GM18507 (cell line): ENCODE data around the gene ESYT1.
"Not testable (repeated sequence)": the region's sequence is repeated elsewhere in the genome, so short reads cannot be mapped to it uniquely, and the experiment has no call there.

Experiments used
- DNase-seq: peaks from one replicate; pipeline ENCODE4 v3.0.0; 2011; ENCODE audit warnings: low read depth; ENCODE audit not compliant: insufficient read length; ENCODE audit errors: extremely low spot score
- FAIRE-seq: peaks from 2 replicates; lab custom pipeline; 2011; peaks lifted over from hg19 to GRCh38; lab: Jason Lieb, UNC

The ESYT1 gene

GRCh38 chr12:56102683-56103065 is 25.4 kb upstream of the ESYT1 start:
- DNase-seq (no peak), FAIRE-seq (no peak)

- FAIRE-seq = no peak
Measured at GRCh38 chr12:56103066-56103711, 24.9 kb upstream of the ESYT1 start.

GRCh38 chr12:56103823-56104108 is 24.3 kb upstream of the ESYT1 start:
- DNase-seq (no peak), FAIRE-seq (no peak)

More at GRCh38 chr12:56103066-56103711, 24.9 kb upstream of the ESYT1 start:
- no peak for DNase-seq

- DNase-seq (peak; percentile 95), FAIRE-seq (peak; percentile 97)
Measured at GRCh38 chr12:56104109-56104814, 23.8 kb upstream of the ESYT1 start, which contains the start of gene PA2G4. TSS of gene PA2G4 (plus strand) at chr12:56104559. CDS start at chr12:56104738, 179 bp downstream.

GRCh38 chr12:56104815-56105608 is 23.1 kb upstream of the ESYT1 start:
- FAIRE-seq (no peak), DNase-seq (no peak)

- FAIRE-seq = no peak
- no peak for DNase-seq
Measured at GRCh38 chr12:56105609-56105902, 22.5 kb upstream of the ESYT1 start.

GRCh38 chr12:56107242-56107641 is 20.8 kb upstream of the ESYT1 start:
- no peak for FAIRE-seq
- no peak for DNase-seq

- FAIRE-seq (no peak), DNase-seq (no peak)
Measured at GRCh38 chr12:56110571-56110970, 17.5 kb upstream of the ESYT1 start.

- DNase-seq = no peak
- FAIRE-seq = no peak
Measured at GRCh38 chr12:56114084-56114483, 14.0 kb upstream of the ESYT1 start.

GRCh38 chr12:56115329-56115728 is 12.7 kb upstream of the ESYT1 start:
- DNase-seq = no peak
- no peak for FAIRE-seq

GRCh38 chr12:56116267-56117081 is 11.6 kb upstream of the ESYT1 start, which contains the start of gene RPL41:
TSS of gene RPL41 (plus strand) at chr12:56116633.
- FAIRE-seq = peak; percentile 94
- DNase-seq = peak; percentile 62

GRCh38 chr12:56117082-56117706 is 10.9 kb upstream of the ESYT1 start:
- DNase-seq, FAIRE-seq: not testable (repeated sequence)

- DNase-seq (peak; percentile 82), FAIRE-seq (peak; percentile 98)
Measured at GRCh38 chr12:56117778-56118687, 10.0 kb upstream of the ESYT1 start, which contains the start of gene ZC3H10. TSS of gene ZC3H10 (plus strand) at chr12:56118266. CDS start at chr12:56120563, 2,297 bp downstream.

GRCh38 chr12:56118688-56119357 is 9.2 kb upstream of the ESYT1 start:
- DNase-seq = no peak
- FAIRE-seq = no peak

GRCh38 chr12:56119361-56119796 is 8.7 kb upstream of the ESYT1 start:
- DNase-seq = peak; percentile 40
- FAIRE-seq = peak; percentile 67

GRCh38 chr12:56120158-56120846 is 7.8 kb upstream of the ESYT1 start:
- DNase-seq (no peak), FAIRE-seq (no peak)

GRCh38 chr12:56121204-56121870 is 6.7 kb upstream of the ESYT1 start:
- no peak for DNase-seq
- FAIRE-seq = no peak
